GM12801 (cell line): ENCODE results near the gene MPP2.

Experiments used
- CTCF ChIP-seq: IDR thresholded peaks from one replicate; pipeline ENCODE4 v1.5.1; 2011; ENCODE audit warnings: control low read depth; ENCODE audit not compliant: insufficient read length; ENCODE audit errors: extremely low read depth

Gene MPP2

GRCh38 chr17:43906951-43907424 is 348 bp downstream of the MPP2 start:
- no peak for TF ChIP-seq CTCF

GRCh38 chr17:43905985-43906852 is 1.1 kb downstream of the MPP2 start:
- no peak for TF ChIP-seq CTCF

- TF ChIP-seq CTCF: no peak
These were observed 1.8 kb downstream of the MPP2 start for GRCh38 chr17:43905400-43905984.

GRCh38 chr17:43901861-43902589 is 5.3 kb downstream of the MPP2 start:
- TF ChIP-seq CTCF: no peak

- no peak for TF ChIP-seq CTCF
These were observed 6.2 kb downstream of the MPP2 start for GRCh38 chr17:43900858-43901754.

GRCh38 chr17:43900183-43900857 is 7.0 kb downstream of the MPP2 start:
- TF ChIP-seq CTCF: no peak
